HS-27A (cell line): ENCODE data around the gene HIPK2.
"Not testable (repeated sequence)": the region's sequence is repeated elsewhere in the genome, so short reads cannot be mapped to it uniquely, and the experiment has no call there.

Experiments used
- DNase-seq: peaks from one replicate; pipeline ENCODE4 v3.0.0-alpha.2; 2012; ENCODE audit warnings: low read depth, missing footprints

The HIPK2 gene

GRCh38 chr7:139623518-139623917, 154.3 kb downstream of the HIPK2 start:
- no peak for DNase-seq

- DNase-seq, result no peak
Observed at GRCh38 chr7:139620676-139621344, 157.0 kb downstream of the HIPK2 start.

- no peak for DNase-seq
Observed at GRCh38 chr7:139619367-139619657, 158.5 kb downstream of the HIPK2 start.

GRCh38 chr7:139618482-139619366, 159.1 kb downstream of the HIPK2 start:
- DNase-seq, result no peak

- no peak for DNase-seq
Observed at GRCh38 chr7:139617074-139617473, 160.7 kb downstream of the HIPK2 start.

- DNase-seq, result no peak
Observed at GRCh38 chr7:139614886-139615285, 162.9 kb downstream of the HIPK2 start.

GRCh38 chr7:139613971-139614411, 163.8 kb downstream of the HIPK2 start:
- no peak for DNase-seq

- DNase-seq, result not testable (repeated sequence)
Observed at GRCh38 chr7:139611556-139611955, 166.2 kb downstream of the HIPK2 start.

GRCh38 chr7:139610595-139610994, 167.2 kb downstream of the HIPK2 start:
- DNase-seq, result no peak

GRCh38 chr7:139603896-139604295, 173.9 kb downstream of the HIPK2 start:
- no peak for DNase-seq

GRCh38 chr7:139603282-139603681, 174.5 kb downstream of the HIPK2 start:
- no peak for DNase-seq

- no peak for DNase-seq
Observed at GRCh38 chr7:139602143-139602722, 175.6 kb downstream of the HIPK2 start.

GRCh38 chr7:139601176-139601575, 176.6 kb downstream of the HIPK2 start:
- DNase-seq, result no peak

- no peak for DNase-seq
Observed at GRCh38 chr7:139600306-139600705, 177.5 kb downstream of the HIPK2 start.

GRCh38 chr7:139598642-139599041, 179.2 kb downstream of the HIPK2 start:
- no peak for DNase-seq

GRCh38 chr7:139597028-139597427, 180.8 kb downstream of the HIPK2 start:
- no peak for DNase-seq

- no peak for DNase-seq
Observed at GRCh38 chr7:139596626-139597025, 181.2 kb downstream of the HIPK2 start.

- no peak for DNase-seq
Observed at GRCh38 chr7:139595806-139596205, 182.0 kb downstream of the HIPK2 start.

GRCh38 chr7:139594911-139595476, 182.8 kb downstream of the HIPK2 start:
- DNase-seq, result no peak

- DNase-seq, result no peak
Observed at GRCh38 chr7:139594090-139594489, 183.7 kb downstream of the HIPK2 start.

GRCh38 chr7:139592801-139593461, 184.9 kb downstream of the HIPK2 start:
- no peak for DNase-seq

- DNase-seq, result no peak
Observed at GRCh38 chr7:139591550-139592195, 186.1 kb downstream of the HIPK2 start.
